Right ventricle myocardium inferior (tissue), 1 donor: ENCODE measurements around the gene SLC15A4. TPM values are rescaled to one million over a fixed set of nuclear protein-coding genes. Genes with fewer than 3 reads are reported as not detected.
"Not testable (repeated sequence)": the region's sequence is repeated elsewhere in the genome, so short reads cannot be mapped to it uniquely, and the experiment has no call there.

ENCODE experiments used
- ATAC-seq: fragments of 200-7000 bp; cut with Tn5 transposase; one replicate; pipeline ENCODE4 v1.9.1; 2020; ENCODE audit warnings: mild to moderate bottlenecking, moderate library complexity
- DNase-seq: peaks from one replicate; pipeline ENCODE4 v3.0.0; 2021; ENCODE audit errors: missing footprints
- intact Hi-C: fragments of 100-400 bp; cut with DNase I; formaldehyde crosslinking; loops from one replicate; pipeline ENCODE4 v1.11.0; 2022
- total RNA-seq: library from RNA; stranded (reverse); fragmentation: NEBNext Ultra II Directional; extraction: Animal tissue kit (Norgen Biotek cat#: 25700); gene quantifications from one replicate; pipeline ENCODE4 v1.2.1, GENCODE V29; 2021
- donor health status: DM: no; HTN: yes; CAD: no; lungs with severe emphysema.

SLC15A4 gene
- total RNA-seq, 1 donor from 2014 or later = 16.3 TPM

GRCh38 chr12:128818065-128819022 lies 5.4 kb downstream of the SLC15A4 start:
- intact Hi-C loops = no loop called here
- DNase-seq (no peak), ATAC-seq (no peak)

- peak; percentile 87 for ATAC-seq
- DNase-seq = peak; percentile 85
- intact Hi-C loops = no loop called here
Observed at GRCh38 chr12:128817111-128818015, 6.4 kb downstream of the SLC15A4 start.

- ATAC-seq (no peak), DNase-seq (no peak)
- intact Hi-C loops = no loop called here
Observed at GRCh38 chr12:128816643-128816920, 7.2 kb downstream of the SLC15A4 start.

- no peak for DNase-seq
- ATAC-seq = no peak
- intact Hi-C loops = no loop called here
Observed at GRCh38 chr12:128815779-128816642, 7.7 kb downstream of the SLC15A4 start.

- intact Hi-C loops = no loop called here
- ATAC-seq = no peak
- DNase-seq = no peak
Observed at GRCh38 chr12:128814411-128815261, 9.1 kb downstream of the SLC15A4 start.

GRCh38 chr12:128813883-128814282 lies 9.9 kb downstream of the SLC15A4 start:
- DNase-seq (no peak), ATAC-seq (no peak)
- intact Hi-C loops = no loop called here

- intact Hi-C loops = no loop called here
- ATAC-seq = no peak
- no peak for DNase-seq
Observed at GRCh38 chr12:128813392-128813791, 10.4 kb downstream of the SLC15A4 start.

- ATAC-seq = no peak
- intact Hi-C loops = no loop called here
Observed at GRCh38 chr12:128811806-128812205, 12.0 kb downstream of the SLC15A4 start.

GRCh38 chr12:128810182-128811127 lies 13.3 kb downstream of the SLC15A4 start:
- DNase-seq (no peak), ATAC-seq (peak; percentile 94)
- intact Hi-C loops = no loop called here

More at GRCh38 chr12:128811806-128812205, 12.0 kb downstream of the SLC15A4 start:
- DNase-seq = no peak

- intact Hi-C loops = no loop called here
- no peak for DNase-seq
- no peak for ATAC-seq
Observed at GRCh38 chr12:128808651-128809050, 15.1 kb downstream of the SLC15A4 start.

GRCh38 chr12:128807161-128807724 lies 16.5 kb downstream of the SLC15A4 start:
- intact Hi-C loops = no loop called here
- ATAC-seq = no peak
- DNase-seq = no peak

- intact Hi-C loops = no loop called here
- ATAC-seq (no peak), DNase-seq (no peak)
Observed at GRCh38 chr12:128806573-128806972, 17.2 kb downstream of the SLC15A4 start.

GRCh38 chr12:128805406-128805805 lies 18.4 kb downstream of the SLC15A4 start:
- DNase-seq, ATAC-seq, intact Hi-C loops: not testable (repeated sequence)

GRCh38 chr12:128804762-128805161 lies 19.0 kb downstream of the SLC15A4 start:
- no peak for DNase-seq
- intact Hi-C loops = no loop called here
- ATAC-seq = no peak

- intact Hi-C loops = no loop called here
- DNase-seq = no peak
- ATAC-seq = peak; percentile 43
Observed at GRCh38 chr12:128803788-128804187, 20.0 kb downstream of the SLC15A4 start.

- DNase-seq = no peak
- intact Hi-C loops = no loop called here
- no peak for ATAC-seq
Observed at GRCh38 chr12:128802756-128803155, 21.0 kb downstream of the SLC15A4 start.
